ENCODE measurements around the gene G2E3. TPM values are rescaled to one million over a fixed set of nuclear protein-coding genes. Genes with fewer than 3 reads are reported as not detected.

The G2E3 gene
- total and polyA plus RNA-seq, 2 donors from 2014 or later: 4.4 to 20.5 TPM

DNA sequence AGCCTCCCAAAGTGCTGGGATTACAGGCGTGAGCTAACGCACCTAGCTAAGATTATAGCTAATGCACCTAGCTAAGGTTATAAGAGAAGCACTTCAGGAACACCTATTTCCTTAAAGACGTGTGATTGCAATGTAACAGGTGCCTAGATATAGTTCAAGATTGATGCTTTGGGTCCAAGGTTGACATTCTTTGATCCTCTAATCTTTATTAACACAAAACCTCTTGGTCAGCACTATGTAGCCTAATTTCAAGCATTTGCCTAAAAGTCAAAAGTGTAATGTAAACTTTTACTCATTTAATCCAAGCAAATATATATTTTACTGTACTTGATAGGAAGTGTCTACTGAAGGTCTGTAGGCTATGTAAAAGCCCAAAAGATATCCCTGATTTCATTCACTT, 99.7 kb downstream of the G2E3 start:
- no peak overlapping the region for H3K27ac ChIP-seq (ENCODE audit: low read depth in 2 of 2, low read length in 2 of 2)
- H3K4me3 ChIP-seq (ENCODE audit: low read length in 3 of 3): no peak overlapping the region
- no peaks in the 10 kb centered on the region for H3K4me1 ChIP-seq (ENCODE audit: control insufficient read depth in 2 of 3, insufficient read depth in 2 of 3, low read depth in 1 of 3, low read length in 3 of 3)
- H3K36me3 ChIP-seq (ENCODE audit: control insufficient read depth in 2 of 3, insufficient read depth in 3 of 3, low read length in 3 of 3): peaks cover 2 to 15% (median 9%) of the 10 kb centered on the region in 3 donors
- no peak for DNase-seq
- H3K27me3 ChIP-seq (ENCODE audit: control insufficient read depth, insufficient read depth, low read length): no peaks in the 10 kb centered on the region
- TF ChIP-seq, protein P1, sequence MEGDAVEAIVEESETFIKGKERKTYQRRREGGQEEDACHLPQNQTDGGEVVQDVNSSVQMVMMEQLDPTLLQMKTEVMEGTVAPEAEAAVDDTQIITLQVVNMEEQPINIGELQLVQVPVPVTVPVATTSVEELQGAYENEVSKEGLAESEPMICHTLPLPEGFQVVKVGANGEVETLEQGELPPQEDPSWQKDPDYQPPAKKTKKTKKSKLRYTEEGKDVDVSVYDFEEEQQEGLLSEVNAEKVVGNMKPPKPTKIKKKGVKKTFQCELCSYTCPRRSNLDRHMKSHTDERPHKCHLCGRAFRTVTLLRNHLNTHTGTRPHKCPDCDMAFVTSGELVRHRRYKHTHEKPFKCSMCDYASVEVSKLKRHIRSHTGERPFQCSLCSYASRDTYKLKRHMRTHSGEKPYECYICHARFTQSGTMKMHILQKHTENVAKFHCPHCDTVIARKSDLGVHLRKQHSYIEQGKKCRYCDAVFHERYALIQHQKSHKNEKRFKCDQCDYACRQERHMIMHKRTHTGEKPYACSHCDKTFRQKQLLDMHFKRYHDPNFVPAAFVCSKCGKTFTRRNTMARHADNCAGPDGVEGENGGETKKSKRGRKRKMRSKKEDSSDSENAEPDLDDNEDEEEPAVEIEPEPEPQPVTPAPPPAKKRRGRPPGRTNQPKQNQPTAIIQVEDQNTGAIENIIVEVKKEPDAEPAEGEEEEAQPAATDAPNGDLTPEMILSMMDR (IDR thresholded peaks at IDR 0.05; ENCODE audit: borderline replicate concordance, extremely low read depth, insufficient read depth): no peak
- H3K9me3 ChIP-seq (ENCODE audit: control insufficient read depth in 2 of 3, insufficient read depth in 1 of 3, low read length in 3 of 3): no peaks in the 10 kb centered on the region
- no peak for FAIRE-seq
- no peak overlapping the region for H3K9ac ChIP-seq (ENCODE audit: low read length in 3 of 3)
- intact Hi-C loops (cut with DNase I): no loop called here

DNA sequence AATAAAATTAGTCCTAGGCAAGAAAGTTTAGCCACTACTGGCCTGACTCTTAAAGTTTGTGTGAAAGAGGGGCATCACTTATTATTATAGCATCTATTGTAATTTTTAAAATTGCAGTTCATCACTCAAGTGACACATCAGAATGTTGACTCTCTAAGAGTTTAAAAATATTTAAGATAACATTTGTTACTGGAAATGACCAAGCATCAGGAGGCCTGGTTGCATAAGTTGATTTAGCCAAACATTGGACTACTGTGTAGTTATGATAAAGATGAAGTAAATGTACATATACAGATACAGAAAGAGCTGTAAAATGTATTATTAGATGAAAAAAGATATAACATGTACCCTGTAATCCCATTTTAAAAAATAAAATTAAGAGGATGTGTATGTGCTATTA, 110.6 kb downstream of the G2E3 start:
- no peaks in the 10 kb centered on the region for H3K4me1 ChIP-seq (ENCODE audit: control insufficient read depth in 2 of 3, insufficient read depth in 2 of 3, low read depth in 1 of 3, low read length in 3 of 3)
- TF ChIP-seq, protein P1 (IDR thresholded peaks at IDR 0.05; ENCODE audit: borderline replicate concordance, extremely low read depth, insufficient read depth): no peak
- intact Hi-C loops (cut with DNase I): no loop called here
- no peak for DNase-seq
- no peak overlapping the region for H3K9ac ChIP-seq (ENCODE audit: low read length in 3 of 3)
- H3K9me3 ChIP-seq (ENCODE audit: control insufficient read depth in 2 of 3, insufficient read depth in 1 of 3, low read length in 3 of 3): no peaks in the 10 kb centered on the region
- H3K36me3 ChIP-seq (ENCODE audit: control insufficient read depth in 2 of 3, insufficient read depth in 3 of 3, low read length in 3 of 3): peaks cover 0 to 4% (median 0%) of the 10 kb centered on the region in 3 donors
- no peak overlapping the region for H3K4me3 ChIP-seq (ENCODE audit: low read length in 3 of 3)
- no peaks in the 10 kb centered on the region for H3K27me3 ChIP-seq (ENCODE audit: control insufficient read depth, insufficient read depth, low read length)
- FAIRE-seq: no peak
- H3K27ac ChIP-seq (ENCODE audit: low read depth in 2 of 2, low read length in 2 of 2): no peak overlapping the region

Other genes starting within 250 kb of the G2E3 start
- gene SCFD1, start 63.2 kb downstream of the G2E3 start, total RNA-seq: 74.4 TPM
- gene SCFD1, start 63.2 kb downstream of the G2E3 start, polyA plus RNA-seq (ENCODE audit: insufficient read depth, low read depth, low replicate concordance): 52.0 TPM